ENCODE results near the gene DOK5. TPM values are rescaled to one million over a fixed set of nuclear protein-coding genes. Genes with fewer than 3 reads are reported as not detected.

The DOK5 gene
- 9.9 and 12.7 TPM in 2 replicates for total RNA-seq

GRCh38 chr20:54475334-54476168, at the start of gene DOK5:
TSS of gene DOK5 (plus strand) at chr20:54475593. CDS start at chr20:54475947, 354 bp downstream.

